Measurements from ENCODE around the gene GRIP2. TPM values are rescaled to one million over a fixed set of nuclear protein-coding genes. Genes with fewer than 3 reads are reported as not detected.

Gene GRIP2
- total and polyA plus RNA-seq, 9 of the 15 experiments (the other 6 are each of a cell fraction or from before 2014, with no cell fraction given), result 0.01 TPM; not detected in 7

GRCh38 chr3:14569474-14570000, 29.4 kb upstream of the GRIP2 start:
- Histone ChIP-seq H3K9me3 (replicated peaks; ENCODE audit: control insufficient read depth, insufficient read depth, low read depth, low read length) (no peaks in the 10 kb centered on the region), H3K4me1 (replicated peaks in 1 of 2; ENCODE audit: control insufficient read depth in 2 of 2, insufficient read depth in 2 of 2, low read length in 2 of 2) (peaks cover 0 to 4% of the 10 kb centered on the region in 2 experiments; a peak in 1 of 5 replicates), H3K27me3 (ENCODE audit: control insufficient read depth in 2 of 2, insufficient read depth in 2 of 2, low read length in 2 of 2) (peaks cover 52 to 84% of the 10 kb centered on the region in 2 experiments), H3K4me2 (ENCODE audit: insufficient read depth, low read length) (no peak overlapping the region), H3K4me3 (no peak overlapping the region), H3K79me2 (ENCODE audit: control insufficient read depth, insufficient read depth, low read length) (no peaks in the 10 kb centered on the region), H3K9me1 (ENCODE audit: control insufficient read depth, insufficient read depth, low read length) (no peaks in the 10 kb centered on the region), H2AFZ (ENCODE audit: low read depth, low read length) (no peak overlapping the region), H3K27ac (ENCODE audit: extremely low read depth, low read depth, low read length) (no peak overlapping the region), H3K9ac (ENCODE audit: insufficient read depth in 1 of 2, low read depth in 2 of 2, low read length in 2 of 2) (no peak overlapping the region), H4K20me1 (replicated peaks; ENCODE audit: control insufficient read depth, insufficient read depth, low read length) (peaks cover 27% of the 10 kb centered on the region), H3K36me3 (ENCODE audit: control insufficient read depth, insufficient read depth, low read length) (no peaks in the 10 kb centered on the region)
- DNase-seq (ENCODE audit: extremely low read depth in 1 of 4, low spot score in 3 of 4) (no peak), ATAC-seq (no peak), FAIRE-seq (no peak)
- intact Hi-C loops (cut with micrococcal nuclease), result no loop called here
- ChIA-PET CTCF (ENCODE audit: low intra/inter-chr PET ratio) (no interaction called here), POLR2A (interaction anchor here (0.7 to 2.5 kb wide), 4 partner anchors 9 to 459 kb away, joined by 3 to 7 read pairs (median 4); no protein-coding TSS in a partner anchor)
- 2% methylated on average over 11 of the region's 11 CpGs for WGBS (ENCODE audit: insufficient coverage, low coverage, missing lambda C conversion rate)
- no peak for TF ChIP-seq ZNF354B (CRISPR knock-in tag; IDR thresholded peaks at IDR 0.05)
- no TSS peak for BruUV-seq (replicated peaks)
- in situ Hi-C loops (cut with MboI), result no loop called here

DNA sequence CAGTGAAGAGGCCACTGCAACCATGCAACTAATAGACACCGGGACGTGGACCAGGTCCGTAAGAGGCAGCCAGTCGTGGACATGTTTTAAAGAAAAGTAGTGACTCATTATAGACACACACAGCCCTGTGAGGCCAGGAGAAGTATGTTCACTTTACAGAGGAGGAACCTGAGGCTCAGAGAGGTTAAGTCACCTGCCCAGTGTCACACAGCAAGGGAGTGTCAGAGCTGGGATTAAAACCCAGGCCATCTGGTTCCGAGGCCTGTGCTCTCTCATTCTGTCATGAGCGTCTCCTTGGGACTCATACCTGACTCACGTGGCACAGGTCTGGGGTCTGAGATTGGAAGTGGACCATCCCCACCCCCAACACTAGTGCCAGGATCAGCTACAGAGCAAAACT, 28.1 kb upstream of the GRIP2 start:
- no peaks in the 10 kb centered on the region for H3K9me3 ChIP-seq (replicated peaks; ENCODE audit: control insufficient read depth, insufficient read depth, low read depth, low read length)
- CTCF ChIA-PET (ENCODE audit: low intra/inter-chr PET ratio), result no interaction called here
- no peak overlapping the region for H3K27ac ChIP-seq (ENCODE audit: extremely low read depth, low read depth, low read length)
- H2AFZ ChIP-seq (ENCODE audit: low read depth, low read length), result no peak overlapping the region
- no TSS peak for BruUV-seq (replicated peaks)
- intact Hi-C loops (cut with micrococcal nuclease), result no loop called here
- WGBS (ENCODE audit: insufficient coverage, low coverage, missing lambda C conversion rate), result 3% methylated on average over 7 of the region's 7 CpGs
- H3K36me3 ChIP-seq (ENCODE audit: control insufficient read depth, insufficient read depth, low read length), result no peaks in the 10 kb centered on the region
- H3K9me1 ChIP-seq (ENCODE audit: control insufficient read depth, insufficient read depth, low read length), result no peaks in the 10 kb centered on the region
- in situ Hi-C loops (cut with MboI), result no loop called here
- peak; percentile 23 for FAIRE-seq
- no peak for ATAC-seq
- no peak overlapping the region for H3K9ac ChIP-seq (ENCODE audit: insufficient read depth in 1 of 2, low read depth in 2 of 2, low read length in 2 of 2)
- H3K4me2 ChIP-seq (ENCODE audit: insufficient read depth, low read length), result no peak overlapping the region
- POLR2A ChIA-PET, result interaction anchor here (0.5 to 1.8 kb wide), 2 partner anchors 10 to 60 kb away, joined by 3 to 4 read pairs; no protein-coding TSS in a partner anchor
- H3K27me3 ChIP-seq (ENCODE audit: control insufficient read depth in 2 of 2, insufficient read depth in 2 of 2, low read length in 2 of 2), result peaks cover 47 to 84% of the 10 kb centered on the region in 2 experiments
- no peak for DNase-seq (ENCODE audit: extremely low read depth in 1 of 4, low spot score in 3 of 4)
- H3K79me2 ChIP-seq (ENCODE audit: control insufficient read depth, insufficient read depth, low read length), result no peaks in the 10 kb centered on the region
- H3K4me3 ChIP-seq, result no peak overlapping the region
- peaks cover 19% of the 10 kb centered on the region for H4K20me1 ChIP-seq (replicated peaks; ENCODE audit: control insufficient read depth, insufficient read depth, low read length)
- H3K4me1 ChIP-seq (replicated peaks in 1 of 2; ENCODE audit: control insufficient read depth in 2 of 2, insufficient read depth in 2 of 2, low read length in 2 of 2), result peaks cover 0 to 3% of the 10 kb centered on the region in 2 experiments; a peak in 1 of 5 replicates
- TF ChIP-seq PTBP1 (IDR thresholded peaks at IDR 0.05; ENCODE audit: low read depth, low read length), result peak; percentile 84; the same call in 1 of the 2 replicates
- TF ChIP-seq SMARCA5 (IDR thresholded peaks at IDR 0.05), result peak; percentile 74; the same call in 1 of the 2 replicates
- peak; percentile 39 for TF ChIP-seq BRD9 (IDR thresholded peaks at IDR 0.05; ENCODE audit: low read depth, partially characterized antibody)
- peak in 1 of 2 experiments; percentile 32; a peak in 1 of 4 replicates for TF ChIP-seq KDM1A (IDR thresholded peaks at IDR 0.05)
- TF ChIP-seq ESRRA (IDR thresholded peaks at IDR 0.05; ENCODE audit: borderline replicate concordance, low read depth), result peak; percentile 34; the same call in 1 of the 2 replicates
- no peak for TF ChIP-seq JUND (IDR thresholded peaks at IDR 0.05; ENCODE audit: borderline replicate concordance, low read depth, low read length)
- no peak for TF ChIP-seq JUND (tag; IDR thresholded peaks at IDR 0.05; ENCODE audit: borderline replicate concordance, low read depth, low read length)
- TF ChIP-seq ZFP36 (IDR thresholded peaks at IDR 0.05; ENCODE audit: low read depth, low read length, partially characterized antibody), result peak; percentile 95
- TF ChIP-seq ZNF24 (IDR thresholded peaks at IDR 0.05), result 0 out of 2 replicates have a peak, but pooled peaks have one; percentile 14
- TF ChIP-seq RBM25 (IDR thresholded peaks at IDR 0.05; ENCODE audit: low read depth, low read length, severe bottlenecking), result peak; percentile 97
- TF ChIP-seq ZNF740 (CRISPR knock-in tag; IDR thresholded peaks at IDR 0.05), result no peak
- no peak for TF ChIP-seq ZNF740 (tag; IDR thresholded peaks at IDR 0.05)
- TF ChIP-seq RCOR1 (IDR thresholded peaks at IDR 0.05; ENCODE audit: borderline replicate concordance in 1 of 2, low read depth in 2 of 2, low read length in 2 of 2), result 0 out of 4 replicates have a peak, but pooled peaks of 1 of the 2 experiments have one; percentile 10

All from K562 (cell line).